ENCODE measurements around the gene NRP1. TPM values are rescaled to one million over a fixed set of nuclear protein-coding genes. Genes with fewer than 3 reads are reported as not detected.

Gene NRP1
- total RNA-seq, 3 donors from 2014 or later, result 12.3 to 52.3 (median 33.2) TPM

- H3K36me3 ChIP-seq (ENCODE audit: low read depth), result no peaks in the 10 kb centered on the region
- no peaks in the 10 kb centered on the region for H3K4me1 ChIP-seq (ENCODE audit: low read depth)
- DNase-seq, result no peak
- intact Hi-C loops (cut with DNase I, micrococcal nuclease), result no loop called here
- no peak for TF ChIP-seq CTCF (IDR thresholded peaks at IDR 0.05)
- H3K4me3 ChIP-seq, result no peak overlapping the region
- ATAC-seq, result no peak
- H3K9me3 ChIP-seq, result no peaks in the 10 kb centered on the region
These were observed 46.3 kb downstream of the NRP1 start for GRCh38 chr10:33288127-33288526.

- Histone ChIP-seq H3K4me3 (no peak overlapping the region), H3K9me3 (no peaks in the 10 kb centered on the region), H3K4me1 (ENCODE audit: low read depth) (no peaks in the 10 kb centered on the region), H3K36me3 (ENCODE audit: low read depth) (no peaks in the 10 kb centered on the region)
- DNase-seq, result no peak
- intact Hi-C loops (cut with DNase I, micrococcal nuclease), result no loop called here
- no peak for TF ChIP-seq CTCF (IDR thresholded peaks at IDR 0.05)
- no peak for ATAC-seq
These were observed 47.4 kb downstream of the NRP1 start for GRCh38 chr10:33287112-33287511.

GRCh38 chr10:33286157-33286934 is 48.1 kb downstream of the NRP1 start:
- ATAC-seq (no peak), DNase-seq (no peak)
- Histone ChIP-seq H3K4me3 (no peak overlapping the region), H3K36me3 (ENCODE audit: low read depth) (no peaks in the 10 kb centered on the region), H3K9me3 (no peaks in the 10 kb centered on the region), H3K4me1 (ENCODE audit: low read depth) (no peaks in the 10 kb centered on the region)
- intact Hi-C loops (cut with DNase I, micrococcal nuclease), result no loop called here
- TF ChIP-seq CTCF (IDR thresholded peaks at IDR 0.05), result no peak

- no peak for TF ChIP-seq CTCF (IDR thresholded peaks at IDR 0.05)
- intact Hi-C loops (cut with DNase I, micrococcal nuclease), result no loop called here
- no peak for ATAC-seq
These were observed 49.5 kb downstream of the NRP1 start for GRCh38 chr10:33284945-33285344.

GRCh38 chr10:33279811-33280602 is 54.5 kb downstream of the NRP1 start:
- Histone ChIP-seq H3K36me3 (ENCODE audit: low read depth) (no peaks in the 10 kb centered on the region), H3K9me3 (no peaks in the 10 kb centered on the region), H3K4me1 (ENCODE audit: low read depth) (no peaks in the 10 kb centered on the region), H3K4me3 (no peak overlapping the region)
- ATAC-seq (no peak), DNase-seq (no peak)
- no peak for TF ChIP-seq CTCF (IDR thresholded peaks at IDR 0.05)
- intact Hi-C loops (cut with DNase I, micrococcal nuclease), result no loop called here

More at GRCh38 chr10:33284945-33285344, 49.5 kb downstream of the NRP1 start:
- no peak for DNase-seq
- Histone ChIP-seq H3K4me1 (ENCODE audit: low read depth) (no peaks in the 10 kb centered on the region), H3K4me3 (no peak overlapping the region), H3K9me3 (no peaks in the 10 kb centered on the region), H3K36me3 (ENCODE audit: low read depth) (no peaks in the 10 kb centered on the region)

Data from mucosa of descending colon (tissue), 3 donors.